Thyroid gland (tissue), 4 donors: Measurements from ENCODE around the gene ANKRD31. TPM values are rescaled to one million over a fixed set of nuclear protein-coding genes. Genes with fewer than 3 reads are reported as not detected.

ENCODE experiments used
- DNase-seq, 2 donors: peaks; one replicate each; pipeline ENCODE4 v3.0.0-alpha.2; 2019
- H3K27ac ChIP-seq, 3 donors: fragments of 200-600 bp; sonication (generic); 1 replicate in 2 of 3; 2 replicates in 1 of 3; pipeline ENCODE4 v1.5.1; 2016 to 2019; ENCODE audit warnings: mild to moderate bottlenecking in 1 of 3, moderate library complexity in 1 of 3
- H3K27me3 ChIP-seq: fragments of 200-600 bp; sonication (generic); one replicate; pipeline ENCODE4 v1.5.1; 2019
- H3K36me3 ChIP-seq, 2 donors: fragments of 200-600 bp; sonication (generic); one replicate each; pipeline ENCODE4 v1.5.1; 2016 to 2019
- H3K4me1 ChIP-seq, 2 donors: fragments of 200-600 bp; sonication (generic); one replicate each; pipeline ENCODE4 v1.5.1; 2017 to 2019
- H3K4me3 ChIP-seq, 3 donors: fragments of 200-600 bp; sonication (generic); replicated peaks in 1 of 3; 1 replicate in 2 of 3; 2 replicates in 1 of 3; pipeline ENCODE4 v1.5.1; 2016; ENCODE audit warnings: mild to moderate bottlenecking in 1 of 3
- H3K9me3 ChIP-seq: fragments of 200-600 bp; sonication (generic); one replicate; pipeline ENCODE4 v1.5.1; 2017
- CTCF ChIP-seq, 6 experiments: fragments of 200-600 bp in 3 of 6; fragments of 450-650 bp in 3 of 6; sonication (generic) in 3 of 6; IDR thresholded peaks; one replicate each; pipeline ENCODE4 v1.5.1; 2016 to 2019; ENCODE audit warnings: antibody characterized with exemption in 6 of 6, mild to moderate bottlenecking in 2 of 6, inconsistent platforms in 1 of 6, moderate library complexity in 1 of 6
- POLR2A ChIP-seq, 2 donors: fragments of 450-650 bp; IDR thresholded peaks; one replicate each; pipeline ENCODE4 v1.6.1; 2017; ENCODE audit warnings: antibody characterized with exemption in 2 of 2, mild to moderate bottlenecking in 2 of 2, moderate library complexity in 1 of 2
- WGBS, 2 donors: methylation state at CpG; one replicate each; pipeline ENCODE4 v1.1.5; 2017; 5-methylcytosine and 5-hydroxymethylcytosine counted together
- intact Hi-C: fragments of 100-400 bp; cut with DNase I; formaldehyde crosslinking; loops from one replicate; pipeline ENCODE4 v1.15.1; 2023
- total RNA-seq, 4 donors: library from RNA; depleted of rRNA; stranded (reverse); fragments of >200 nt; gene quantifications; one replicate each; pipeline ENCODE4 v1.2.3, GENCODE V29; 2016

Gene ANKRD31
- total RNA-seq, 4 donors from 2014 or later = 0.11 to 0.81 (median 0.33) TPM

GRCh38 chr5:75057561-75057960, 179.1 kb downstream of the ANKRD31 start:
- Histone ChIP-seq H3K4me3 (no peak overlapping the region), H3K27me3 (no peaks in the 10 kb centered on the region), H3K36me3 (no peaks in the 10 kb centered on the region), H3K27ac (no peak overlapping the region), H3K4me1 (peaks cover 5% of the 10 kb centered on the region in 2 donors), H3K9me3 (no peaks in the 10 kb centered on the region)
- intact Hi-C loops = no loop called here
- DNase-seq = no peak
- TF ChIP-seq CTCF (IDR thresholded peaks at IDR 0.05) (no peak), POLR2A (IDR thresholded peaks at IDR 0.05) (no peak)
- 74% methylated on average over 2 of the region's 2 CpGs for WGBS, 2 donors

DNA sequence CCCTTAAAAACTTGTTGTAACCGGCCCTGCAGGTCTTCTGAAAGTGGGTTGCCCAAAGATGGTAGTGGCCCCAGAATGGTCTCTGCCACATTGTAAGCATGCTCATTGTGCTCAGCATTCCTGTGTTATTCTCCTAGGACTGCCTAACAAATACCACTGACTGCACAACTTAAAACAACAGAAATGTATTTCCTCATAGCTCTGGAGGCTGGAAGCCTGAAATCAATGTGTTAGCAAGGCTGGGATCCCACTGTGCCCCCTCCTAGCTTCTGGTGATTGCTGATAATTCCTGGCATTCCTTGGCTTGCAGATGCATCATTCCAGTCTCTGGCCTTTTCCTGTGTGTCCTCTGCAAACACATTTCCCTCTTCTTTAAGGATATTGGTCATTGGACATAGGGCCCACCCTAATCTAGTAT, 180.9 kb downstream of the ANKRD31 start:
- H3K9me3 ChIP-seq = no peaks in the 10 kb centered on the region
- no peak for DNase-seq
- H3K4me3 ChIP-seq = no peak overlapping the region
- no peak overlapping the region for H3K27ac ChIP-seq
- WGBS, 2 donors = 85 to 100% methylated on average over 1 of the region's 1 CpG
- no peaks in the 10 kb centered on the region for H3K36me3 ChIP-seq
- no peaks in the 10 kb centered on the region for H3K27me3 ChIP-seq
- intact Hi-C loops = no loop called here
- no peak for TF ChIP-seq CTCF (IDR thresholded peaks at IDR 0.05)
- TF ChIP-seq POLR2A (IDR thresholded peaks at IDR 0.05) = no peak
- H3K4me1 ChIP-seq = peaks cover 5% of the 10 kb centered on the region in 2 donors

- Histone ChIP-seq H3K36me3 (no peaks in the 10 kb centered on the region), H3K27ac (peak overlapping the region; percentile 81 to 91 (median 81)), H3K27me3 (no peaks in the 10 kb centered on the region), H3K9me3 (no peaks in the 10 kb centered on the region), H3K4me1 (peaks cover 5 to 7% of the 10 kb centered on the region in 2 donors), H3K4me3 (peak overlapping the region; percentile 68 to 88 (median 73))
- DNase-seq = peak; percentile 58 to 66
- intact Hi-C loops = no loop called here
- TF ChIP-seq POLR2A (IDR thresholded peaks at IDR 0.05) (no peak), CTCF (IDR thresholded peaks at IDR 0.05) (no peak)
- WGBS, 2 donors = 22 to 33% methylated on average over 20 to 28 of the region's 28 CpGs
Measured at GRCh38 chr5:75054134-75054930, 182.3 kb downstream of the ANKRD31 start.

- intact Hi-C loops = no loop called here
- no peaks in the 10 kb centered on the region for H3K27me3 ChIP-seq
- DNase-seq = peak; percentile 63 to 65
- WGBS, 2 donors = 0% methylated on average over 29 to 37 of the region's 95 CpGs
- no peaks in the 10 kb centered on the region for H3K36me3 ChIP-seq
- H3K4me3 ChIP-seq = peak overlapping the region; percentile 68 to 88 (median 73)
- peak overlapping the region; percentile 81 to 91 (median 81) for H3K27ac ChIP-seq
- TF ChIP-seq CTCF (IDR thresholded peaks at IDR 0.05) = peak in 1 of 6 experiments; percentile 7
- TF ChIP-seq POLR2A (IDR thresholded peaks at IDR 0.05) = peak in 1 of 2 donors; percentile 52
- peaks cover 5 to 7% of the 10 kb centered on the region in 2 donors for H3K4me1 ChIP-seq
- no peaks in the 10 kb centered on the region for H3K9me3 ChIP-seq
Measured at GRCh38 chr5:75053304-75054133, 183.2 kb downstream of the ANKRD31 start.

GRCh38 chr5:75053054-75053303, 183.7 kb downstream of the ANKRD31 start:
- Histone ChIP-seq H3K36me3 (no peaks in the 10 kb centered on the region), H3K27ac (peak overlapping the region; percentile 81 to 91 (median 81)), H3K9me3 (no peaks in the 10 kb centered on the region), H3K27me3 (no peaks in the 10 kb centered on the region), H3K4me3 (peak overlapping the region; percentile 68 to 88 (median 73)), H3K4me1 (peaks cover 5 to 7% of the 10 kb centered on the region in 2 donors)
- DNase-seq = no peak
- TF ChIP-seq CTCF (IDR thresholded peaks at IDR 0.05) (no peak), POLR2A (IDR thresholded peaks at IDR 0.05) (no peak)
- intact Hi-C loops = no loop called here
- WGBS, 2 donors = 0% methylated on average over 6 of the region's 40 CpGs; no CpG with 5 or more reads in 1 of the 2 donors
